DOHH2 (cell line): ENCODE data around the gene RASGRP3.

ENCODE experiments used
- CTCF ChIP-seq: fragments of 200-600 bp; sonication (generic); IDR thresholded peaks from one replicate; pipeline ENCODE4 v1.5.1; 2014; ENCODE audit warnings: antibody characterized with exemption, mild to moderate bottlenecking, low read depth, low read length; ENCODE audit not compliant: poor library complexity, severe bottlenecking
- EZH2phosphoT487 ChIP-seq: fragments of 200-600 bp; sonication (generic); IDR thresholded peaks from 2 replicates; pipeline ENCODE4 v1.6.1; 2017; ENCODE audit warnings: borderline replicate concordance, mild to moderate bottlenecking, antibody characterized with exemption, low read length, moderate library complexity, mixed read lengths

- TF ChIP-seq CTCF (no peak), EZH2phosphoT487 (no peak)
Measured at GRCh38 chr2:33430856-33431255, 45.6 kb upstream of the RASGRP3 start.
